CD4-positive, alpha-beta T cell treated with Interferon gamma for 1 hour (primary cell): ENCODE measurements around the gene TPGS2.
A peak's percentile ranks its signal among the peaks of the same experiment; 100 is the strongest.
"Not testable (repeated sequence)": the region's sequence is repeated elsewhere in the genome, so short reads cannot be mapped to it uniquely, and the experiment has no call there.

ENCODE experiments used
- DNase-seq: peaks from one replicate; pipeline ENCODE4 v3.0.0-alpha.2; 2020

The TPGS2 gene, protein sequence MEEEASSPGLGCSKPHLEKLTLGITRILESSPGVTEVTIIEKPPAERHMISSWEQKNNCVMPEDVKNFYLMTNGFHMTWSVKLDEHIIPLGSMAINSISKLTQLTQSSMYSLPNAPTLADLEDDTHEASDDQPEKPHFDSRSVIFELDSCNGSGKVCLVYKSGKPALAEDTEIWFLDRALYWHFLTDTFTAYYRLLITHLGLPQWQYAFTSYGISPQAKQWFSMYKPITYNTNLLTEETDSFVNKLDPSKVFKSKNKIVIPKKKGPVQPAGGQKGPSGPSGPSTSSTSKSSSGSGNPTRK

DNA sequence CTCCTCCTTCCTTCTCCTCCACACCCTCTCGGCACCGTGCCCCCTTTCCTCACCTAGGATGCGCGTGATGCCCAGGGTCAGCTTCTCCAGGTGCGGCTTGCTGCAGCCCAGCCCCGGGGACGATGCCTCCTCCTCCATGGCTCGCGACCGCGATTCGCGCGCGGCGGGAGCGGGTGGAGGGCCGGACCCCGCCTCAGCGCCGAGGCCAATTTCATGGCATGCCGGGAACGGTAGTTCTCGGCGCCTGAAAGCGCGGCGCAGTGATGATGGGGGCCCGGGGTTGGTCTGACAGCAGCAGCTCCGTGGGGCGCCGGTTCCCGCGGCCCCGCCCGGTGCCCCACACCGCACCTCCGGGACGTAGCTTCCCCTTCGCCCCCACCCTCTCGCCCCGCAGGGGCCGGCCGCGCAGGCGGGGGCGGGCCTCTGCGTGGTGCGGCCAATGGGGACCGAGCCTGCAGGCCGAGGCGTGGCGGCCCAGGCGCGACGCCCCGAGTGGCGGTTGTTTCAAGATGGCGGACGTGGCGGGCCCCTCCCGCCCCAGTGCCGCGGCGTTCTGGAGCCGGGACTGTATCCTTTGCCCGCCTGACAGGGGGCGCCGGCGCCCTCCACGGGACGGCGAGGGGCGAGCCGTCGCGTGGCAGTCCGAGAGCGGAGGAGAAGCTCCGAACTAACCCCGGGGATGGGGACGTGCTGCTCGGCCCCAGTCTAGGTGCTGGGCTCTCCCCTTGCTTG, at the start of gene TPGS2, which contains the start of gene KIAA1328:
TPGS2 (minus strand) TSS at position 373 of the 732 bp plus-strand sequence; CDS start at position 138, 235 bp downstream.
KIAA1328 (plus strand) TSS at position 498 of the 732 bp plus-strand sequence; CDS start at position 510, 12 bp downstream.
- DNase-seq = peak; percentile 87

DNA sequence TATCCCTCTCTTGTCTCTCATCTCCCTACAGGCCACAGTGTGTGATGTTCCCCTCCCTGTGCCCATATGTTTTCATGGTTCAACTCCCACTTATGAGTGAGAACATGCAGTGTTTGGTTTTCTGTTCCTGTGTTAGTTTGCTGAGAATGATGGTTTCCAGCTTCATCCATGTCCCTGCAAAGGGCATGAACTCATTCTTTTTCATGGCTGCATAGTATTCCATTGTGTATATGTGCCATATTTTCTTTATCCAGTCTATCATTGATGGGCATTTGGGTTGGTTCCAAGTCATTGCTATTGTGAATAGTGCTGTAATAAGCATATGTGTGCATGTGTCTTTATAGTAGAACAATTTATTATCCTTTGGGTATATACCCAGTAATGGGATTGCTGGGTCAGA, 45.0 kb upstream of the TPGS2 start:
- DNase-seq = not testable (repeated sequence)

DNA sequence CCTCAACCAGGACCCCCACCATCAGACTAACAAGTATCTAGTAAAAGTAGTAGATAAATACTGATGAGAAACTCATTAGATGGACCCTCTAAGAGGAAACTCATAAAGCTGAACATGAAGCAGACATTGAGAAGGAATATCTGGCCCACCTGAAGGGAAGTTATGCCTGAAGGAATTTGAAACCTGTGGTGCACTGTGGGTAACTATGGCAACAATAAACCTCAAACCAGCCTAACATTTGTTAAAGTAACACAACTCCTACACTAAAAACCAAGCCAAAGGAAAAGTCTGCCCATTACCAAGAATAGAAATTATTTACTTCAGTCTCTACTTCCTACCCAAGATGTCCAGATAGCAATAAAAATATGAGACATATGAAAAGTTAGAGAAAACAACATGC, 43.5 kb upstream of the TPGS2 start:
- DNase-seq = no peak

DNA sequence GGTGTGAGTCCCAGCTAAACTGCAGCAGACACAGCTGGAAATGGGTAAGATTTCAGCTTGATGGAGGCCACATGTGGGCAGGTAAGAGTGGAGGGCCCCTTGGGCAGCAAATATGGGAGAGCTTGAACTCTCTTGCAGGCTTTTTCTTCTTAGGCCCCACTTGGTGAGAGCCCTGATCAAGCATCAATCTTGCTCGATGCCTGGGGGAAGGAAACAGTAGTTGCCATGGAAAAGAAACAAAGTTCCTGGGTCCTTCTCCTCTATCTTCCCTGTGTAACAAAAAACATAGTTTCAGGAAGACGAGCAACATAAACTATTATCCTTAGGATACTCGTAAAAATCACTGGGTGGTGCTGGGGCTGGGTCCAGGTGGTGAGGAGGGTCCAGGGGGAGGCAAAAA, 43.0 kb upstream of the TPGS2 start:
- no peak for DNase-seq

DNA sequence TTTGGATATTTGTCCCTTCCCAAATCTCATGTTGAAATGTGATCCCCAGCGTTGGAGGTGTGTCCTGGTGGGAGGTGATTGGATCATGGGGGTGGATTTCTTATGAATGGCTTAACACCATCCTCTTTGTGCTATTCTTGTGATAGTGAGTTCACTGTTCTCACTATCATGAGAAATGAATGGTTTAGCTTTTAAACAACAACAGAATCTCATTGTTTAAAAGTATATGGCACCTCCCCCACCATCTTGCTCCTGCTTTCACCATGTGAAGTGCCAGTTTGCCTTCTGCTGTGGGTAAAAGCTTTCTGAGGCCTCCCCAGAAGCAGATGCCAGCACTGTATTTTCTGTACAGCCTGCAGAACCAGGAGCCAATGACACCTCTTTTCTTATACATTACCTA, 38.3 kb upstream of the TPGS2 start:
- no peak for DNase-seq

DNA sequence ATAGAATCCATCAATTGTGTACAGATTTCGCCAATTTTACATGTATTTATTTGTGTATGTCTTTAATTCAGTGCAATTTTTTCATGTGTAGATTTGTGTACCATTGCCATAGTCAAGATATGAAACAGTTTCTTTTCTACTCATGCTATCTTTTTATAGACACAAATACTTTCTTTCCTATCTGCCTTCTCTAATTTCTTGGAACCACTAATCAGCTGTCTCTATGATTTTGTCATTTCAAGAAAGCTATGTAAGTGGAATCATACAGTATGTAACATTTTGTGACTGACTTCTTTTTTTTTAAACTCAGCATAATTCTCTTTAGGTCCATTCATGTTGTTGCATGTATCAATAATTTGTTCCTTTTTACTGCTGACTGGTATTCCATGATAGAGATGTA, 33.4 kb upstream of the TPGS2 start:
- DNase-seq = no peak

DNA sequence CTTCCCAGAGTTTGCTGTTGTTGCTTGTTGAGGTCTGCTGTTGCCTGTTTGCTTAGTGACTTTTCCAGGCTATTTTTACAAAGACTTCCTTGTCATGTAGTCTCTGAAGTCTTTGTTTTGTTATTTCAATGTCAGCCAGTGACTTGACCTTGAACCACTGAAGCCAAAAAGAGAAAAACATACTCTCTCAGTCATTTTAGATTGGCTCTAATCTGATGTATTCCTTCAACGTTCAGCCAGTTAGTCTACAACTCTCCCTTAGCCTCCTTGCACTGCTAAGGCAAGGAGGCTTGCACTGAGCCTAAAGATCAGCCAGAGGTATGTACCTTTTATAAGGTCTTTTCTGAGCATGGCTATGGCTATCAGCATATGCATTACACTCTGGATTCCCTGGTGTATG, 28.0 kb upstream of the TPGS2 start:
- no peak for DNase-seq

DNA sequence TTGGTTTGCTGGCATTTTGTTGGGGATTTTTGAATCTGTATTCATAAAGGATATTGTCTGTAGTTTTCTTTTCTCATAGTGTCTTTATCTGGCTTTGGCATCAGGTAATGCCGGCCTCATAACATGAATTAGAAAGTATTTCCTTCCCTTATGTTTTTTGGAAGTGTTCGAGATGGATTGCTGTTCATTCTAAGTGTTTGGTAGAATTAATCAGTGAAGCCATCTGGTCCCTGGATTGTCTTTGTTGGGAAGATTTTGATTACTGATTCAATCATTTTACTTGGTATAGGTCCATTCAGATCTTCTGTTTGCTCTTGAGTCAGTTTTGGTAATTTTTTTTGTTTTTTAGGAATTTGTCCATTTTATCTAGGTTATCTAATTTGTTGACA, 22.4 kb upstream of the TPGS2 start:
- DNase-seq = no peak

DNA sequence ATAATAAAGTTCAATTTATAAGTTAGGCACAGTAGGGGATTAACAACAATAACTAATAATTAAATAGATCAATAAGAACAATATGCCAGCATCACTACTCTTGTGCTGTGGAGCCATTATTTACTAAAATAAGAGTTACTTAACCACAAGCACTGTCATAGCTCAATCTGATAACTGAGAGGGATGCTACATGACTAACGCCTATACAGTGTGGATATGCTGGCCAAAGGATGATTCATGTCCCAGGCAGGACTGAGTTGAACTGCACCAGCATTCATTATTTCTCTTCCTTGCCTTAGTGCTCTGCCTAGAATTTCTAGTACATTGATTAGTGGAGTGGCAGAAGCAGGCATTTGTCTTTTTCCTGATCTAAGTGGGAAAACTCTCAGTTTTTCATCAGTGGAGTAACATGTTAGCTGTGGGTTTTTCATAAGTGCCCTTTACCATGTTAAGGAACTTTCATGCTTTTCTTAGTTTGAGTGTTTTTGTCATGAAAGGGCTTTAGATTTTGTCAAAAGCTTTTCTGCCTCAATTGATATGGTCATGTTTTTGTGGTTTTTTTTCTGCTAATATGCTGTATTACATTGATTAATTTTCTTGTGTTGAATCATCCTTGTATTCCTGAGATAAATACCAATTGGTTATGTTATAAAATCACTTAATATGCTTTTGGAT, 21.9 kb upstream of the TPGS2 start:
- DNase-seq = no peak

DNA sequence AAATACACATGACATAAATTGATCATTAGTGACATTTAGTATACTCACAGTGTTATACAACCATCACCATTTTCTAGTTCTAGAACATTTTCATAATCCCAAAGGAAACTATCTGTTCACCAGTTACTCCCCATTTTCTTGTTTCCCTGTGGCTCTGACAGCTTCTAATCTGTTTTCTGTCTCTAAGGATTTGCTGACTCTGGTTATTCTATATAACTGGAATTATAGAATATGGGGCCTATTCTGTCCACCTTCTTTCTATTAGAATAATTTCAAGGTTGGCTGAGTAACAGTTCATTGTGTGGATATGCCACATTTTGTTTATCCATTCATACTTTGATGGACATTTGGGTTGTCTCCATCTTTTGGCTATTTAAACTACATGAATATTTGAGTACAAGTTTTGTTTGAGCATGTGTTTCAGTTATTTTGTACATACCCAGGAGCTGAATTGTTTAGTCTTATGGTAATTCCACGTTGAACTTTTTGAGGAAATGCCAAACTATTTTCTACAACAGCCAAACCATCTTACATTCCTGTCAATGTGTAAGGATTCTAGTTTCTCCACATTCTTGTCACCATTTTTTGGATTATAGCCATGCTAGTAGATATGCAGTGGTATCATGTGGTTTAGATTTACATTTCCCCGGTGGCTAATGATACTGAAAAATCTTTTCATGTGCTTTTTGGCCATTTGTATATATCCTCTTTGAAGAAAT, 20.6 kb upstream of the TPGS2 start:
- no peak for DNase-seq

DNA sequence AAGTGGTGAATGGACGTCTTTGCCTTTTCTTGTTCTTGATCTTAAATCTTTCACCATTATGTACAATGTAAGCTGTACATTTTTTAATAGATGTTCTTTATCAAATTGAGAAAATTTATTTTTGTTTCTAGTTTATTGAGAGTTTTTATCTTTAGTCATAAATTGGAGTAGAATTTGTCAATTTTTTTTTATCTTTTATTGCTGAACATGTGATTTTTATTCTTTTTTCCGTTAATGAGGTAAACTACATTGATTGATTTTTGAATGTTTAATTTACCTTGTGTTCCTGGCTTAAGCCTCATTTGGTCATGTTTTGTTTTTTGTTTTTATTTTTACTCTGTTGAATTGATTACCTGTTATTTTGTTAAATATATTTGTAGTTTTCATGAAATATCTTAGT, 19.8 kb upstream of the TPGS2 start:
- no peak for DNase-seq

DNA sequence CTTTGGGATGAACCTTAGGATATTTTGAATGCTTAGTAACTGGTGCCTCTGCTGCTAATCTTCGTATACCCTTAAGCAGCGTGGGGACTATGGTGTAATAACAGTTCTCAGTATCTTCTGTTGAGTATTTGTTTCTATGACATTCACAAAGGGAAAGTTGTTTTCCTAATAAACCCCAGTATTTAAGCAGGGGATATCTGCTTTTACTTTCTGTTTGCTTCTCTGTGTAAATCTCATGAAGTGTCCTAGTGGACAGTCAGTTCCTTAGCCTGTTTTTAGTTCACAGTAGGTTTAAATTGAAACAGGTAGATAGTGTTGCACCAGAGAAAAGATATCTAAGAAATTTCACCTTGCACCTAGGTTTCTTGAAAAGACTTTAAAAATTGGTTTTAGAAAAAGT, 15.0 kb upstream of the TPGS2 start:
- no peak for DNase-seq

DNA sequence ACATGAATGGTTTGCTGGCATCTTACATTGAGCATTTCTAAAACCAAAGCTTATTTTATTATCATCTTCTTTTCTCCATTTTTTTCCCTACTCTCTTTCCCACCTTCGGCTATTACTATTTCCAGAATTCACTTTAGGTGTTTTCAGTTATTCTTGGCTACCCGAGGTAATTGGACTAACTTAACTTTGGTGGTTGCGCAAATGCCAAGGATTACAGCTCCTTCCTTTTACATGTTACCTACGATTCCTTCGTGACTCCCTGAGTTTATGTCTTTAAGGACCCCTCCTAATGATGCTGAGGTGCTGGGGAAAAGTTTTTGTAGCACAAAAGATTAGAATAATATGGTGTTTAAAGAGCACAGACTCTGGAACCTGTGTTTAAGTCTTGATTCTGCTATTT, 14.4 kb upstream of the TPGS2 start:
- no peak for DNase-seq

DNA sequence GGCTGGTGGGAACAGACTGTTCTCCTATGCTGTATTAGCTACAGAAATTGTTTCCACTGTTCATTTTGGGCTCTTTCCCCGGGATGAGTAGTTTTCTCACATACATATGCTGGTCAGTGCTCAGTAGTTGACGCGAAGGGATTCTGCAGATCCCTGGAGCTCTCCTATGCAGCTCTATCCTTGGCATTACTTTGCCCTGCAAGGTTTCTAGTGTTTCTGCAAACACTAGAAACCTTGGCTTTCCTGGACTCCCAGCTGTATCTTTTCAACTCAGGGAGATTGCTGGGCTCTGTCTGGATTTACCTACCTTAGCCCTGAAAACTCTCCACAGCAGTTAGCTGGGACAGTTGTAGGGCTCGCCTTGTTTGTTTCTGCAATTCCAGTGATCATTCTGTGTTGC, 11.0 kb upstream of the TPGS2 start:
- no peak for DNase-seq

DNA sequence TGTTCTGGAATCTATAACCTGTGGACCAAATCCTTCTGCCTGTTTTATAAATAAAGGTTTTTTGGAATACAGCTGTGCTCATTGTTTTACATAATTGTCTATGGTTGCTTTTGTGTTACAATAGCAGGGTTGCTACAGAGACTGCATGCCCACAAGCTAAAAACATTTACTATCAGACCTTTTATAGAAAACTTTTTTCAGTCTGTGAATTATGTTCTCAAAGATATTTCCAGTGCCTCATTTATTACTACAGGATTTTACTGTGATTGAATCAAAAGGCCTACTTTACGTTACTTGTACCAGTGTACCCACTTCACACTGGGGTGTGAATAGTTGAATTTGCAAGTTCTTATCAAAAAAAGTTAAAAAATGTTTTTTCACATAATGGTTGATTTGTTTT, 7.1 kb upstream of the TPGS2 start:
- no peak for DNase-seq

DNA sequence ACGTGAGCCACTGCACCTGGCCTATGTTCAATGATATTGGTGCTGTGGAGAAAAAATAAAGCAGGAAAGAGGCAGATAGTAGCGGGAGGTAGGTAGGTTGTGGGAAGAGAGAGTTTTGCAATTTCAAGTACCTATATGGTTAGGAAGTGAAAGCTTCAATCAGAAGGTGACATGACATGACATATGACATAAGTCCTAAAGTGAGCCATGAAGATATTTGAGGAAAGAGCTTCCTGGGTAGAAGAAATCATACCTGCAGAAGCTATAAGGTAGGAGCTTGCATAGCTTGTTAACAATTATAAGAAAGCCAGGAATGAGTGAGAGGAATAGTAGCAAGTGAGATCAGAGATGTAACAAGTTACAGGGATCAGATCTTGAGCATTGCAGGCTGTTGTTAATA, 4.3 kb upstream of the TPGS2 start:
- no peak for DNase-seq

DNA sequence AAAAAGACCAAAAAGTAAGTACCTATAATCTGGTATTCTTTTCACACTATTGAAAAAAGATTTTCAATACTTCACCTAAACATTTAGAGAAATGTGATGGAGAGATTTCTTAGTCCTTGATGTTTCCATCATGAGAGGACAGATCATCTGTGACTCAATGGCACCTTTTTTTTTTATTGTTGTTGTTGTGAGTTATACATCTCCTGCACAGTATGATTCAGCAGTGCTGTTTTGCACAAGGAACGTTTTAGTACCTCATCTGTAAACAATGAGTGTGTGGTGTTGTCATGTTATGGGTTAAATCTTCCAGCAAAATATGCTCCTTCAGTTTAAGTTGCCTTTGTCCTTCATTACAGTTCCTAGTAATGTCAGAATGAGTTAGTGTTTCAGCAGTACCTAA, 2.3 kb upstream of the TPGS2 start:
- DNase-seq = no peak

DNA sequence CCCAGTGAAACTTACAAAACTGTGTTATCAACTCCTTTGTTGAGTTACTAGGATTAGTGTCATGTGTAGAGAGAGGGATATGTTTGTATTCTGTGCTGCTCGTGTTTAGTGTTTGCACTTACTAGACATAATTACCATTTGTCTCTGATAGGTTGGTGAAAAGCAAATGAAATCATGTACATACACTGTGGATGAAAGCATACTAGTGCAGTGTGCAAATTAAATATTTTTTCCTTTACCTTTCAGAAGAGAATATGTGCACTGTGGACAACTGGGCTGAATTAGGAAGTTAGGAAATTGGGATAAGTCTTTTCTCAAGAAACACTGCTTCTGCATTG, 1.3 kb upstream of the TPGS2 start:
- DNase-seq = no peak

DNA sequence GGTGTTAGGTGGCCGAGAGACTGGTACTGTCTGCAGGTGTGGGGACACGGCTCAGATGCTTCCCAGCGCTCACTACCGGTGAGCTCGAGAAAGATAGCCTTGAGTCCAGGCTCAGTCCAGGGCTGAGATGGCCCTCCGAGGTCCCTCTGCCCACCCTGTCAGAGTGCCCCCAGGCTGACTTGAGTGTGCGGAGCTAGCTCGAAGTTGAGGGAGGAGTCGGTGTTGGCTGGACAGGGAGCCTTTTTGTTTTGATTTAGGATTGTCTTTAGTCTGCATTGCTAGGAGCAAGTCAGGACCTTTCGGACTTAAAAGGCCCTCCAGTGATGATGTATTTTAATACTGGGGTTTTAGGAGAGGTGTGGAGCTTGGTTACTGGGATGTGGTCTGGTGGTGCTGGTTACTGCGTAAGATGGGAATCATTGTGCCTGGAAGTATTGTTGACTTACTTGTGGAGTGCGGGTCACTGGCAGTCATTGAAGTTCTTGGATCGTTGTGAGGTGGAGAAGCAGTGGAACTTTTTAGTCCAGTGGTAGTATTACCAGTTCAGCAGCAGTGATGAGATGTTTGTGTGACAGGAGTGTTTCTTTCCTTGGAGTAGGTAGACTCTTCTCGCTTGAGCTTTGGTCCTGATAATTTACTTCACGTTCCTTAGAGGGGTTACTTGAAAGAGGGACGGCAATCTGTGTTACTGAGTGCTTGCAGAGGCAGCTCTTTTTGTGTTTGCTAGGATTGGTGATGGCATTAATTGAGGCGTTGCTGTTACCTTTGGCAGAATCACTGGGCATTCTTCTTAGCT, 758 bp upstream of the TPGS2 start:
- no peak for DNase-seq

DNA sequence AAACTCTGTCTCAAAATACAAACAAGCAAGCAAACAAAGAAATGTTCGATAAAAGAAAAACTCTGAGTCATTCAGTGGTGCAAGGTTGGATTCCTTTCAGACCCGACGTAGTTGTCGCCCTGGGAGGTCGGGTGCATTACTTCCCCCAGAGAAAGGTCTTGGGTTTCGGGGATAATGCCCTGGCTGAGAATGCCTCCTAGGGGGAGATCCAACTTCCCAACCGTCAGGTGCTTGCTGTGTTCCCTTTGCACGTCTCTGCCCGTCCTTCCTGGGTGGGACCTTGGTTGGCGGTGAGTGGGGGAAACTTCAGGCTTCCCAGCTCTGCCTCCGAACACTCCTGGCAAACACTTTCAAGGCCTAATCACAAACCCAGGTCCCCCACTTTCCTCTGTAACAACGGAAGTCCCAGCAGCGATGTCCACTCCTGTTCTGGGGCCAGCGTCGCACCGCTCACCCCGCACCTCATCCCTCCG, 609 bp downstream of the TPGS2 start:
- no peak for DNase-seq

DNA sequence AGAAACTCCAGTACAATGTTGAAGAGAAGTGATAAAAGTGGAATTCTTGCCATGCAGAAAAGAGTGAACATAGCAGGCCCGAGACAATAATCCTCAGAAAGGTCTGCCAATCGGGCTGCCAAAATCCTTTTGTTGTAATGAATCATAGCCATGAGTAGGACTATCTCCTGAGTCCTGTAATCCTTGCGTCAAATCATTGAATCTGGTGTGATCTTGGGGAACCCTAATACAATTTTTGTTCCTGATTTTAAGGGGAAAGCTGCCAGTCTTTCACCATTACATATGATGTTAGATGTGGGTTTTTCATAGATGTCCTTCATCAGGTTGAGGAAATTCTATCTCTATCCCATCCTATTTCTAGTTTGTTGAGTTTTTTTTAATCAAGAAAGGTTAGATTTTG, 2.2 kb downstream of the TPGS2 start:
- DNase-seq = no peak

DNA sequence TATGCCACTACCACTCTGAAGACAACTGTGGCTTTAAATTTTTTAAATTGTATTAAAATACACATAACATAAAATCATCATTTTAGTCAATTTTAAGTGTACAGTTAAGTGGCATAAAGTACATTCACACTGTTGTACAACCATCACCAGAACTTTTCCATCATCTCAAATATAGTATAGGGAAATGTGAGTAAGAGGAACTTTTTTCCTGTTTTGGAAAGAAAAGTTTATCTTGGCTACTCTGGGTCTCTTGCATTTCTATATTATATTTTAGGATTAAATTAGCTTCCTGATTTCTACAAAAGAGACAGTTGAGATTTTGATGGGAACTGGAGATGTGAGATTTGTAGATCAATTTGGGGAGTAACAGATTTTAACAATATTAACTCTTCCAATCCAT, 3.3 kb downstream of the TPGS2 start:
- no peak for DNase-seq

DNA sequence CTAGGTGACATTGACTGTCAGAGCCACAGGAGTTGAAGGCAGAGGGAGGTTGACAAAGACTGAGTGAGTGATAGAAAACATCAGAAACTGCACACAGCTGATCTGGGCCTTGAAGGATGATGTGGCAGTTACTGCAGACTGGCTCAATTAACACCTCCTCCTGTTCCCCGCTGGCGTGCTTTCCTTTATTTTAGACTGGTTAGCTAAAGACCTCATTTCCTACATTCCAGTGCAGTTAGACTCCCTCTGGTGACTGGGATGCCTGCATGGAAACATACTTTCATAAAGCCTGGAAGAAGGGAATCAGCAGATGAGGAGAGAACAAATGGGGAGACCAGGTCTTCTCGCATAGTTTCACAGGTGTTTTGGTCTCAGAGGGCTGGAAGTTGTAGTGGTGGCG, 7.1 kb downstream of the TPGS2 start:
- DNase-seq = no peak
